CD4-positive, alpha-beta T cell treated with Interferon gamma for 1 hour (primary cell): ENCODE measurements around the gene OGN.
"Not testable (repeated sequence)": the region's sequence is repeated elsewhere in the genome, so short reads cannot be mapped to it uniquely, and the experiment has no call there.

Experiments
- DNase-seq: peaks from one replicate; pipeline ENCODE4 v3.0.0-alpha.2; 2020

OGN gene

GRCh38 chr9:92404042-92404836, at the start of gene OGN:
Gene OGN (minus strand): TSS chr9:92404578. CDS start chr9:92403407, 1,171 bp downstream.
- no peak for DNase-seq

- DNase-seq: no peak
These were observed 42.2 kb upstream of the OGN start for GRCh38 chr9:92446536-92446935.

GRCh38 chr9:92444841-92445240, 40.5 kb upstream of the OGN start:
- no peak for DNase-seq

GRCh38 chr9:92440751-92441046, 36.3 kb upstream of the OGN start:
- DNase-seq: no peak

- no peak for DNase-seq
These were observed 35.8 kb upstream of the OGN start for GRCh38 chr9:92439921-92440750.

- DNase-seq: no peak
These were observed 34.6 kb upstream of the OGN start for GRCh38 chr9:92438900-92439526.

GRCh38 chr9:92435263-92435662, 30.9 kb upstream of the OGN start:
- DNase-seq: no peak

GRCh38 chr9:92432972-92433548, 28.7 kb upstream of the OGN start:
- no peak for DNase-seq

- no peak for DNase-seq
These were observed 28.0 kb upstream of the OGN start for GRCh38 chr9:92432350-92432749.

GRCh38 chr9:92429836-92430235, 25.5 kb upstream of the OGN start:
- DNase-seq: no peak

GRCh38 chr9:92426501-92427145, 22.2 kb upstream of the OGN start:
- DNase-seq: no peak

GRCh38 chr9:92425474-92425873, 21.1 kb upstream of the OGN start:
- DNase-seq: no peak

GRCh38 chr9:92424340-92424739, 20.0 kb upstream of the OGN start, which contains the start of gene OMD:
Gene OMD (minus strand): TSS chr9:92424471. CDS start chr9:92417558, 6,913 bp downstream.
- DNase-seq: no peak

- DNase-seq: no peak
These were observed 19.2 kb upstream of the OGN start for GRCh38 chr9:92423612-92424011.

- DNase-seq: no peak
These were observed 18.4 kb upstream of the OGN start for GRCh38 chr9:92422611-92423338.

GRCh38 chr9:92414566-92414965, 10.2 kb upstream of the OGN start:
- DNase-seq: no peak

- not testable (repeated sequence) for DNase-seq
These were observed 6.8 kb upstream of the OGN start for GRCh38 chr9:92411157-92411556.

GRCh38 chr9:92408747-92409478, 4.5 kb upstream of the OGN start:
- DNase-seq: no peak

GRCh38 chr9:92407818-92408217, 3.4 kb upstream of the OGN start:
- DNase-seq: no peak

GRCh38 chr9:92406477-92406876, 2.1 kb upstream of the OGN start:
- peak; percentile 57 for DNase-seq

GRCh38 chr9:92405818-92406217, 1.4 kb upstream of the OGN start:
- DNase-seq: no peak
